HUES48 (cell line): ENCODE measurements around the gene CLDN16.

Source experiments
- H3K27ac ChIP-seq: one replicate; pipeline ENCODE4 v1.7.0; 2013; ENCODE audit warnings: low read depth, low read length, inconsistent platforms
- H3K27me3 ChIP-seq: 2 replicates; pipeline ENCODE4 v1.6.1; 2013; ENCODE audit warnings: mild to moderate bottlenecking, low read length; ENCODE audit not compliant: control insufficient read depth, insufficient read depth
- H3K36me3 ChIP-seq: 2 replicates; pipeline ENCODE4 v1.6.1; 2013; ENCODE audit warnings: low read length; ENCODE audit not compliant: control insufficient read depth, insufficient read depth
- H3K4me1 ChIP-seq: 2 replicates; pipeline ENCODE4 v1.6.1; 2013; ENCODE audit warnings: mild to moderate bottlenecking, low read length; ENCODE audit not compliant: control insufficient read depth, insufficient read depth
- H3K4me3 ChIP-seq: 2 replicates; pipeline ENCODE4 v1.5.1; 2013; ENCODE audit warnings: mild to moderate bottlenecking, low read depth, low read length
- H3K9ac ChIP-seq: 2 replicates; pipeline ENCODE4 v1.6.1; 2013; ENCODE audit warnings: mild to moderate bottlenecking, low read depth, low read length, moderate library complexity
- H3K9me3 ChIP-seq: 2 replicates; pipeline ENCODE4 v1.6.1; 2013; ENCODE audit warnings: low read length; ENCODE audit not compliant: control insufficient read depth, insufficient read depth

The CLDN16 gene

GRCh38 chr3:190414297-190414696 is 26.3 kb downstream of the CLDN16 start:
- Histone ChIP-seq H3K36me3 (no peaks in the 10 kb centered on the region), H3K4me1 (no peaks in the 10 kb centered on the region), H3K27ac (no peak overlapping the region), H3K4me3 (no peak overlapping the region), H3K9me3 (no peaks in the 10 kb centered on the region), H3K27me3 (no peaks in the 10 kb centered on the region), H3K9ac (no peak overlapping the region)

- H3K27me3 ChIP-seq: no peaks in the 10 kb centered on the region
- H3K27ac ChIP-seq: no peak overlapping the region
Measured at GRCh38 chr3:190424108-190424477, 36.1 kb downstream of the CLDN16 start.

GRCh38 chr3:190424478-190425439 is 36.8 kb downstream of the CLDN16 start:
- H3K9me3 ChIP-seq: no peaks in the 10 kb centered on the region
- no peak overlapping the region for H3K9ac ChIP-seq
- peaks cover 3% of the 10 kb centered on the region; the same call in 1 of the 2 replicates for H3K4me1 ChIP-seq

More at GRCh38 chr3:190424108-190424477, 36.1 kb downstream of the CLDN16 start:
- H3K36me3 ChIP-seq: no peaks in the 10 kb centered on the region
- H3K4me3 ChIP-seq: no peak overlapping the region
- H3K4me1 ChIP-seq: peaks cover 3% of the 10 kb centered on the region; the same call in 1 of the 2 replicates
- no peaks in the 10 kb centered on the region for H3K9me3 ChIP-seq
- no peak overlapping the region for H3K9ac ChIP-seq

GRCh38 chr3:190425833-190426232 is 37.9 kb downstream of the CLDN16 start:
- H3K27me3 ChIP-seq: no peaks in the 10 kb centered on the region
- no peaks in the 10 kb centered on the region for H3K36me3 ChIP-seq
- H3K9ac ChIP-seq: no peak overlapping the region
- no peak overlapping the region for H3K4me3 ChIP-seq
- H3K27ac ChIP-seq: no peak overlapping the region
- peaks cover 3% of the 10 kb centered on the region; the same call in 1 of the 2 replicates for H3K4me1 ChIP-seq
- H3K9me3 ChIP-seq: no peaks in the 10 kb centered on the region

More at GRCh38 chr3:190424478-190425439, 36.8 kb downstream of the CLDN16 start:
- Histone ChIP-seq H3K4me3 (no peak overlapping the region), H3K27ac (no peak overlapping the region), H3K36me3 (no peaks in the 10 kb centered on the region), H3K27me3 (no peaks in the 10 kb centered on the region)

- Histone ChIP-seq H3K4me3 (no peak overlapping the region), H3K9ac (no peak overlapping the region), H3K27ac (no peak overlapping the region), H3K9me3 (no peaks in the 10 kb centered on the region), H3K4me1 (peaks cover 3% of the 10 kb centered on the region; the same call in 1 of the 2 replicates), H3K27me3 (no peaks in the 10 kb centered on the region), H3K36me3 (no peaks in the 10 kb centered on the region)
Measured at GRCh38 chr3:190426806-190427507, 39.0 kb downstream of the CLDN16 start.

GRCh38 chr3:190429681-190430080 is 41.7 kb downstream of the CLDN16 start:
- H3K36me3 ChIP-seq: no peaks in the 10 kb centered on the region
- no peaks in the 10 kb centered on the region for H3K27me3 ChIP-seq
- H3K27ac ChIP-seq: no peak overlapping the region
- no peak overlapping the region for H3K9ac ChIP-seq
- no peaks in the 10 kb centered on the region; the same call in 1 of the 2 replicates for H3K4me1 ChIP-seq
- no peak overlapping the region for H3K4me3 ChIP-seq
- no peaks in the 10 kb centered on the region for H3K9me3 ChIP-seq

GRCh38 chr3:190430906-190431305 is 42.9 kb downstream of the CLDN16 start:
- no peaks in the 10 kb centered on the region for H3K36me3 ChIP-seq
- no peaks in the 10 kb centered on the region; the same call in 1 of the 2 replicates for H3K4me1 ChIP-seq
- no peak overlapping the region for H3K9ac ChIP-seq
- no peaks in the 10 kb centered on the region for H3K27me3 ChIP-seq
- H3K27ac ChIP-seq: no peak overlapping the region
- H3K4me3 ChIP-seq: no peak overlapping the region
- H3K9me3 ChIP-seq: no peaks in the 10 kb centered on the region

GRCh38 chr3:190432216-190432615 is 44.3 kb downstream of the CLDN16 start:
- Histone ChIP-seq H3K9ac (no peak overlapping the region), H3K27me3 (no peaks in the 10 kb centered on the region), H3K4me1 (no peaks in the 10 kb centered on the region; the same call in 1 of the 2 replicates), H3K27ac (no peak overlapping the region), H3K9me3 (no peaks in the 10 kb centered on the region), H3K36me3 (no peaks in the 10 kb centered on the region), H3K4me3 (no peak overlapping the region)

GRCh38 chr3:190433626-190434025 is 45.7 kb downstream of the CLDN16 start:
- Histone ChIP-seq H3K9me3 (no peaks in the 10 kb centered on the region), H3K4me3 (no peak overlapping the region), H3K9ac (no peak overlapping the region), H3K27me3 (no peaks in the 10 kb centered on the region), H3K36me3 (no peaks in the 10 kb centered on the region), H3K27ac (no peak overlapping the region), H3K4me1 (no peaks in the 10 kb centered on the region; the same call in 1 of the 2 replicates)

- H3K36me3 ChIP-seq: no peaks in the 10 kb centered on the region
- H3K9me3 ChIP-seq: no peaks in the 10 kb centered on the region
- no peak overlapping the region for H3K27ac ChIP-seq
- no peaks in the 10 kb centered on the region; the same call in 1 of the 2 replicates for H3K4me1 ChIP-seq
- no peak overlapping the region for H3K4me3 ChIP-seq
- no peaks in the 10 kb centered on the region for H3K27me3 ChIP-seq
- H3K9ac ChIP-seq: no peak overlapping the region
Measured at GRCh38 chr3:190435618-190436017, 47.7 kb downstream of the CLDN16 start.

- H3K27me3 ChIP-seq: no peaks in the 10 kb centered on the region
- H3K4me1 ChIP-seq: no peaks in the 10 kb centered on the region; the same call in 1 of the 2 replicates
- H3K36me3 ChIP-seq: no peaks in the 10 kb centered on the region
- H3K9ac ChIP-seq: no peak overlapping the region
- H3K4me3 ChIP-seq: no peak overlapping the region
- no peaks in the 10 kb centered on the region for H3K9me3 ChIP-seq
- no peak overlapping the region for H3K27ac ChIP-seq
Measured at GRCh38 chr3:190436331-190436730, 48.4 kb downstream of the CLDN16 start.
